Measurements from ENCODE around the gene ADCY9. TPM values are rescaled to one million over a fixed set of nuclear protein-coding genes. Genes with fewer than 3 reads are reported as not detected.
"Not testable (repeated sequence)": the region's sequence is repeated elsewhere in the genome, so short reads cannot be mapped to it uniquely, and the experiment has no call there.

Gene ADCY9
- total RNA-seq, 1 donor from 2014 or later: 31.9 TPM

DNA sequence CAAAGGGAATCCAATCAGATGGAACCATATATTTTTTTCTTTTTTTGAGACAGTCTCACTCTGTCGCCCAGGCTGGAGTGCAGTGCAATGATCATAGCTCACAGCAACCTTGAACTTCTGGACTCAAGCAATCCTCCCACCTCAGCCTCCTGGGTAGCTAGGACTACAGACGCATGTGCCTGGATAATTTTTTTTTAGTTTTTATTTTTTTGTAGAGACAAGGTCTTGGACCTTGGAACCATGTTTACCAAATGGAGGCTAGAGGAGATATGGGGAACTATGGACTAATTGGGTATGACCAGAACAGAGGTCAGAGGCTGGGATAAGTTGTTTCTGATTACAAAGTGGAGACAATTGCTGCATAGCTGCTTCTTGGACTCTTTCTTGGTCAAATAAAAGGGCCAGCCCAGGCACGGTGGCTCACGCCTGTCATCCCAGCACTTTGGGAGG lies 41.2 kb upstream of the ADCY9 start:
- H3K36me3 Mint-ChIP-seq (ENCODE audit: low read depth): no peaks in the 10 kb centered on the region
- H3K4me3 Mint-ChIP-seq (ENCODE audit: unreplicated experiment): no peak overlapping the region
- H3K4me1 Mint-ChIP-seq (ENCODE audit: low read depth): no peaks in the 10 kb centered on the region
- peak; percentile 11 for DNase-seq (ENCODE audit: low spot score)
- H3K9me3 Mint-ChIP-seq (ENCODE audit: low read depth): no peaks in the 10 kb centered on the region
- H3K27me3 Mint-ChIP-seq (ENCODE audit: low read depth): peaks cover 4% of the 10 kb centered on the region
- TF ChIP-seq, protein P1, sequence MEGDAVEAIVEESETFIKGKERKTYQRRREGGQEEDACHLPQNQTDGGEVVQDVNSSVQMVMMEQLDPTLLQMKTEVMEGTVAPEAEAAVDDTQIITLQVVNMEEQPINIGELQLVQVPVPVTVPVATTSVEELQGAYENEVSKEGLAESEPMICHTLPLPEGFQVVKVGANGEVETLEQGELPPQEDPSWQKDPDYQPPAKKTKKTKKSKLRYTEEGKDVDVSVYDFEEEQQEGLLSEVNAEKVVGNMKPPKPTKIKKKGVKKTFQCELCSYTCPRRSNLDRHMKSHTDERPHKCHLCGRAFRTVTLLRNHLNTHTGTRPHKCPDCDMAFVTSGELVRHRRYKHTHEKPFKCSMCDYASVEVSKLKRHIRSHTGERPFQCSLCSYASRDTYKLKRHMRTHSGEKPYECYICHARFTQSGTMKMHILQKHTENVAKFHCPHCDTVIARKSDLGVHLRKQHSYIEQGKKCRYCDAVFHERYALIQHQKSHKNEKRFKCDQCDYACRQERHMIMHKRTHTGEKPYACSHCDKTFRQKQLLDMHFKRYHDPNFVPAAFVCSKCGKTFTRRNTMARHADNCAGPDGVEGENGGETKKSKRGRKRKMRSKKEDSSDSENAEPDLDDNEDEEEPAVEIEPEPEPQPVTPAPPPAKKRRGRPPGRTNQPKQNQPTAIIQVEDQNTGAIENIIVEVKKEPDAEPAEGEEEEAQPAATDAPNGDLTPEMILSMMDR (IDR thresholded peaks at IDR 0.05): no peak
- H3K27ac Mint-ChIP-seq (ENCODE audit: unreplicated experiment): no peak overlapping the region

DNA sequence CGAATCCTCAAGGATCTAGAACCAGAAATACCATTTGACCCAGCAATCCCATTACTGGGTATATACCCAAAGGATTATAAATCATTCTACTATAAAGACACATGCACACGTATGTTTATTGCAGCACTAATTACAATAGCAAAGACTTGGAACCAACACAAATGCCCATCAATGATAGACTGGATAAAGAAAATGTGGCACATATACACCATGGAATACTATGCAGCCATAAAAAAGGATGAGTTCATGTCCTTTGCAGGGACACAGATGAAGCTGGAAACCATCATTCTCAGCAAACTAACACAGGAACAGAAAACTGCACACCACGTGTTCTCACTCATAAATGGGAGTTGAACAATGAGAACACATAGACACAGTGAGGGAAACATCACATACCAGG lies 40.3 kb upstream of the ADCY9 start:
- H3K9me3 Mint-ChIP-seq (ENCODE audit: low read depth); H3K4me1 Mint-ChIP-seq (ENCODE audit: low read depth); H3K27me3 Mint-ChIP-seq (ENCODE audit: low read depth); H3K4me3 Mint-ChIP-seq (ENCODE audit: unreplicated experiment); H3K27ac Mint-ChIP-seq (ENCODE audit: unreplicated experiment); DNase-seq (ENCODE audit: low spot score); H3K36me3 Mint-ChIP-seq (ENCODE audit: low read depth): not testable (repeated sequence)

DNA sequence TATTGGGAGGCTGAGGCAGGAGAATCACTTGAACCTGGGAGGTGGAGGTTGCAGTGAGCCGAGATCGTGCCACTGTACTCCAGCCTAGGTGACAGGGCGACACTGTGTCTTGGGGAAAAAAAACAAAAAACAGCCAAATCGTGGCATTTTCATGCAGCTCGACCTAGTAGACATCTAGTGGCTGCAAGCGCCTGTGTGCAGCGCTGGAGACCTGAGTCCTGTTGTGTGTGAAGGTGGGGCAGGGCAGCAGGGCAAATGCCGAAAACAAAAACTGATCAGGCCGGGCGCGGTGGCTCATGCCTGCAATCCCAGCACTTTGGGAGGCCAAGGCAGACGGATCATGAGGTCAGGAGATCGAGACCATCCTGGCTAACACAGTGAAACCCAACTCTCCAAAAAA lies 37.1 kb upstream of the ADCY9 start:
- H3K27ac Mint-ChIP-seq (ENCODE audit: unreplicated experiment); H3K36me3 Mint-ChIP-seq (ENCODE audit: low read depth); H3K27me3 Mint-ChIP-seq (ENCODE audit: low read depth); H3K9me3 Mint-ChIP-seq (ENCODE audit: low read depth); H3K4me3 Mint-ChIP-seq (ENCODE audit: unreplicated experiment); DNase-seq (ENCODE audit: low spot score); H3K4me1 Mint-ChIP-seq (ENCODE audit: low read depth): not testable (repeated sequence)

DNA sequence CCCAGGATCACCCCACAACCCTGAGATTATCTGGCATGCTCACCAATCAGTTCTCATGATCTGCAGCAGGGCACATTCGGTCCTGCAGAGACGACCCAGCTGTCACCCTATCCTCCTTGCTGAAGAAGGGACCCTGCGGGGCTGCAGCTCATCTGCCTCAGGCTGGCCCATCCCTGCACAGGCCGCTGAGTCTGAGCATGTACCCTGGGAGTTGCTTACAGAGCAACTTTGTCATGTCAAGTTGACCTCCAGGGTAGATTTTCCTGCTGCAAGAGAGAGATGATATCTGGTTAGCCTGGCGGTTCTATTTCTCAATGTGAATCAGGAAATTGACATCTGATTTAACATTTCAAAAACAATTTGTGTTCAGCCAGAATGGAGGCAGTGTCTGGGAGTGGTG lies 36.0 kb upstream of the ADCY9 start:
- Mint-ChIP-seq H3K27ac (ENCODE audit: unreplicated experiment) (no peak overlapping the region), H3K4me3 (ENCODE audit: unreplicated experiment) (no peak overlapping the region), H3K4me1 (ENCODE audit: low read depth) (no peaks in the 10 kb centered on the region), H3K27me3 (ENCODE audit: low read depth) (peaks cover 2% of the 10 kb centered on the region), H3K9me3 (ENCODE audit: low read depth) (no peaks in the 10 kb centered on the region), H3K36me3 (ENCODE audit: low read depth) (no peaks in the 10 kb centered on the region)
- DNase-seq (ENCODE audit: low spot score): no peak
- TF ChIP-seq, protein P1 (IDR thresholded peaks at IDR 0.05): no peak

DNA sequence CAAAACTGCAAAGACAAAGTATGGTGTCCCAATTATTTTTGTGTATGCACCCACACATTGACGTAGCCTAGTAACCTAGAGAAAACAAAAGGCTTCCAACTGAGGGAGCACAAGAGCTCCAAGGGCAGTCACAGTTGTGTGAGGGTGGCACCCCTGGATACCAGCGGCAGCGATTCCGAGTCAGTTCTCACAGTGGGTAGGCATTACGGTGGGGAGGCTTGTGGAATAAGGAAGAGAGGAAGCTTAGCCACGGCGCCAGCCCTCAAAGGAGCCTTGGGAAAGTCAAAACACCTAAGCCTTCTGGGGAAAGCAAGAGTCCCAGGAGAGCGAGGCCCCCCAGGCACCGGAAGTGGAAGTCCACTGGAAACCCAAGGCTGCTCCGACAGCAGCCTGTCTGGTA lies 31.0 kb upstream of the ADCY9 start:
- Mint-ChIP-seq H3K9me3 (ENCODE audit: low read depth) (no peaks in the 10 kb centered on the region), H3K36me3 (ENCODE audit: low read depth) (no peaks in the 10 kb centered on the region), H3K27me3 (ENCODE audit: low read depth) (no peaks in the 10 kb centered on the region), H3K27ac (ENCODE audit: unreplicated experiment) (no peak overlapping the region), H3K4me3 (ENCODE audit: unreplicated experiment) (no peak overlapping the region), H3K4me1 (ENCODE audit: low read depth) (no peaks in the 10 kb centered on the region)
- DNase-seq (ENCODE audit: low spot score): no peak
- TF ChIP-seq, protein P1 (IDR thresholded peaks at IDR 0.05): no peak

DNA sequence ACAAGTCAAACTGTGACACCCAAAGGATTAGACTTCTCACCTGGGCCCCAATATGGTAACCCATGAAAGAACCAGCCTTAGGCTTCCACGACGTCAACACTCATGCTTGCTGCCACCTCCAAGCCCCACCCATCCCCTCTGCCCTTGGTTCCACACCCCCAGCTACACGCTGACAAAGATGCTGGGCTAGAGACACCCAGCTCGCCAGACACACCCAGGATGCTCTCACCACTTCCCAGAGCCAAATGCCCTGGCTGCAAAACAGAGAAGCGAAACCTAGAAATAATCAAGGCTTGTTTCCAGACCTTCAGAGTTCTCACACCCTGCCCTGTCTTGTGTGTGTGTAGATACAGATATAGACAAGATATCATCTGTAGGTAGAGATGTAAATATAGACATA lies 26.0 kb upstream of the ADCY9 start:
- Mint-ChIP-seq H3K4me1 (ENCODE audit: low read depth) (peaks cover 7% of the 10 kb centered on the region), H3K27ac (ENCODE audit: unreplicated experiment) (no peak overlapping the region), H3K4me3 (ENCODE audit: unreplicated experiment) (no peak overlapping the region), H3K27me3 (ENCODE audit: low read depth) (no peaks in the 10 kb centered on the region), H3K9me3 (ENCODE audit: low read depth) (peaks cover 8% of the 10 kb centered on the region), H3K36me3 (ENCODE audit: low read depth) (peaks cover 2% of the 10 kb centered on the region)
- no peak for DNase-seq (ENCODE audit: low spot score)
- TF ChIP-seq, protein P1 (IDR thresholded peaks at IDR 0.05): no peak
